Neural crest cell (in vitro differentiated cells): ENCODE data around the gene TANC1. TPM values are rescaled to one million over a fixed set of nuclear protein-coding genes. Genes with fewer than 3 reads are reported as not detected.
A peak's percentile ranks its signal among the peaks of the same experiment; 100 is the strongest.

Experiments used
- DNase-seq: peaks from one replicate; pipeline ENCODE4 v3.0.0; 2021; ENCODE audit warnings: low read depth, mixed read lengths, low spot score
- H3K27ac Mint-ChIP-seq: one replicate; pipeline ENCODE4 v1.8.0; 2021; ENCODE audit warnings: mild to moderate bottlenecking, mixed read lengths; ENCODE audit not compliant: unreplicated experiment
- H3K27me3 Mint-ChIP-seq: 2 replicates; pipeline ENCODE4 v1.8.0; 2021; ENCODE audit warnings: low read depth, mild to moderate bottlenecking, mixed read lengths
- H3K36me3 Mint-ChIP-seq: 2 replicates; pipeline ENCODE4 v1.8.0; 2021; ENCODE audit warnings: low read depth, mild to moderate bottlenecking, mixed read lengths
- H3K4me1 Mint-ChIP-seq: 2 replicates; pipeline ENCODE4 v1.8.0; 2021; ENCODE audit warnings: mixed read lengths
- H3K4me3 Mint-ChIP-seq: one replicate; pipeline ENCODE4 v1.8.0; 2021; ENCODE audit warnings: mild to moderate bottlenecking, mixed read lengths
- H3K9me3 Mint-ChIP-seq: 2 replicates; pipeline ENCODE4 v1.8.0; 2021; ENCODE audit warnings: mixed read lengths
- CTCF ChIP-seq: fragments of 200-600 bp; sonication (generic); conservative IDR thresholded peaks from 2 replicates; pipeline ENCODE4 v1.5.0; 2021; ENCODE audit warnings: antibody characterized with exemption, mild to moderate bottlenecking
- total RNA-seq: library from RNA; stranded (reverse); gene quantifications from 2 replicates; pipeline ENCODE4 v1.2.1, GENCODE V29; 2021

Gene TANC1
- total RNA-seq, 1 donor from 2014 or later: 13.2 TPM

GRCh38 chr2:158948964-158949699 lies 19.3 kb upstream of the TANC1 start:
- no peak overlapping the region for H3K4me3 Mint-ChIP-seq
- TF ChIP-seq CTCF: no peak
- H3K27ac Mint-ChIP-seq: no peak overlapping the region
- H3K9me3 Mint-ChIP-seq: no peaks in the 10 kb centered on the region
- no peak for DNase-seq
- H3K27me3 Mint-ChIP-seq: no peaks in the 10 kb centered on the region
- peaks cover 5% of the 10 kb centered on the region for H3K4me1 Mint-ChIP-seq
- no peaks in the 10 kb centered on the region for H3K36me3 Mint-ChIP-seq

- Mint-ChIP-seq H3K4me1 (peaks cover 5% of the 10 kb centered on the region), H3K27me3 (peaks cover 3% of the 10 kb centered on the region), H3K36me3 (no peaks in the 10 kb centered on the region), H3K4me3 (no peak overlapping the region), H3K9me3 (no peaks in the 10 kb centered on the region), H3K27ac (no peak overlapping the region)
- TF ChIP-seq CTCF: no peak
- no peak for DNase-seq
Observed at GRCh38 chr2:158953454-158953853, 15.0 kb upstream of the TANC1 start.

GRCh38 chr2:158953926-158954763 lies 14.3 kb upstream of the TANC1 start:
- DNase-seq: no peak

GRCh38 chr2:158955842-158956365 lies 12.5 kb upstream of the TANC1 start:
- H3K4me3 Mint-ChIP-seq: no peak overlapping the region
- no peak for DNase-seq
- H3K36me3 Mint-ChIP-seq: no peaks in the 10 kb centered on the region
- peaks cover 5% of the 10 kb centered on the region for H3K4me1 Mint-ChIP-seq
- TF ChIP-seq CTCF: no peak
- no peak overlapping the region for H3K27ac Mint-ChIP-seq
- H3K9me3 Mint-ChIP-seq: no peaks in the 10 kb centered on the region
- H3K27me3 Mint-ChIP-seq: peaks cover 4% of the 10 kb centered on the region

More at GRCh38 chr2:158953926-158954763, 14.3 kb upstream of the TANC1 start:
- H3K9me3 Mint-ChIP-seq: no peaks in the 10 kb centered on the region
- H3K27ac Mint-ChIP-seq: peak overlapping the region; percentile 46
- no peak overlapping the region for H3K4me3 Mint-ChIP-seq
- peaks cover 4% of the 10 kb centered on the region for H3K27me3 Mint-ChIP-seq
- no peaks in the 10 kb centered on the region for H3K36me3 Mint-ChIP-seq
- no peak for TF ChIP-seq CTCF
- H3K4me1 Mint-ChIP-seq: peaks cover 5% of the 10 kb centered on the region

GRCh38 chr2:158958365-158958764 lies 10.1 kb upstream of the TANC1 start:
- Mint-ChIP-seq H3K9me3 (no peaks in the 10 kb centered on the region), H3K4me3 (no peak overlapping the region), H3K27me3 (peaks cover 6% of the 10 kb centered on the region), H3K27ac (no peak overlapping the region), H3K4me1 (peaks cover 5% of the 10 kb centered on the region), H3K36me3 (no peaks in the 10 kb centered on the region)
- DNase-seq: no peak
- TF ChIP-seq CTCF: no peak
